Erythroblast (primary cell): ENCODE results near the gene ACSF3.
A peak's percentile ranks its signal among the peaks of the same experiment; 100 is the strongest.

Experiments
- DNase-seq, 2 experiments: peaks; one replicate each; lab custom pipeline; 2025; lab: John Stamatoyannopoulos, UW
- GATA1 ChIP-seq: IDR thresholded peaks from 2 replicates; pipeline ENCODE4 v1.6.1; 2011; ENCODE audit warnings: low read depth, mild to moderate bottlenecking, control low read depth, low read length, moderate library complexity
- POLR2A ChIP-seq: IDR thresholded peaks from 2 replicates; pipeline ENCODE4 v1.6.1; 2011; ENCODE audit warnings: mild to moderate bottlenecking, low read length

Gene ACSF3

GRCh38 chr16:89098767-89099430 is 5.2 kb downstream of the ACSF3 start:
- TF ChIP-seq GATA1 (no peak), POLR2A (no peak)

GRCh38 chr16:89099905-89100304 is 6.3 kb downstream of the ACSF3 start:
- peak; percentile 22 to 30 for DNase-seq
- TF ChIP-seq POLR2A, result no peak
- TF ChIP-seq GATA1, result no peak

More at GRCh38 chr16:89098767-89099430, 5.2 kb downstream of the ACSF3 start:
- DNase-seq, result no peak

GRCh38 chr16:89100601-89101302 is 7.1 kb downstream of the ACSF3 start:
- TF ChIP-seq POLR2A (no peak), GATA1 (no peak)

GRCh38 chr16:89101303-89102040 is 7.8 kb downstream of the ACSF3 start:
- no peak for DNase-seq
- TF ChIP-seq GATA1 (no peak), POLR2A (no peak)

More at GRCh38 chr16:89100601-89101302, 7.1 kb downstream of the ACSF3 start:
- DNase-seq, result no peak

- TF ChIP-seq GATA1, result no peak
- TF ChIP-seq POLR2A, result no peak
- no peak for DNase-seq
Measured at GRCh38 chr16:89102041-89102471, 8.4 kb downstream of the ACSF3 start.

GRCh38 chr16:89102481-89103073 is 8.9 kb downstream of the ACSF3 start:
- TF ChIP-seq GATA1, result no peak
- TF ChIP-seq POLR2A, result no peak
- no peak for DNase-seq

- DNase-seq, result no peak
- TF ChIP-seq GATA1, result no peak
- TF ChIP-seq POLR2A, result no peak
Measured at GRCh38 chr16:89103156-89103555, 9.5 kb downstream of the ACSF3 start.

DNA sequence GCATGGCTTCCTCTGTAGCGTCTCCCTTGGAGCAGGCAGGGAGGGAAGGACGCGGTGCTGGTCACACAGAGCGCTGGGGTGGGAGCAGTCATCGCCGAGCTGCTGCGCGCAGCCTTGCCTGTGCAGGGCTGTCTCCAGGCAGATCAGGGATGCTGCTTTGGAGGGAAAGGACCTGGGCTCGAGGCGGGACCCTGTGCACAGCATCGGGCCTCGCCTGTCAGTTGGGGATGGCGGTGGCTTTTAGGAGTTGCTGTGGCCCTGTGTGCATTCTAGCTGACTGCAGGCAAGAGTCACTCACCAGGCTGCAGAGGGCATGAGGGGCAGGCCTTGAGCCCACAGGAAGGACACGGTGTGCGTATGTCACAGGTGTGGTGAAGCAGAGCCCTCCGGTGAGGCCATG is 10.1 kb downstream of the ACSF3 start:
- DNase-seq, result no peak

GRCh38 chr16:89104303-89104702 is 10.7 kb downstream of the ACSF3 start:
- TF ChIP-seq GATA1, result no peak
- no peak for TF ChIP-seq POLR2A
- DNase-seq, result no peak

More for the DNA sequence above, 10.1 kb downstream of the ACSF3 start:
- TF ChIP-seq GATA1, result no peak
- TF ChIP-seq POLR2A, result no peak

DNA sequence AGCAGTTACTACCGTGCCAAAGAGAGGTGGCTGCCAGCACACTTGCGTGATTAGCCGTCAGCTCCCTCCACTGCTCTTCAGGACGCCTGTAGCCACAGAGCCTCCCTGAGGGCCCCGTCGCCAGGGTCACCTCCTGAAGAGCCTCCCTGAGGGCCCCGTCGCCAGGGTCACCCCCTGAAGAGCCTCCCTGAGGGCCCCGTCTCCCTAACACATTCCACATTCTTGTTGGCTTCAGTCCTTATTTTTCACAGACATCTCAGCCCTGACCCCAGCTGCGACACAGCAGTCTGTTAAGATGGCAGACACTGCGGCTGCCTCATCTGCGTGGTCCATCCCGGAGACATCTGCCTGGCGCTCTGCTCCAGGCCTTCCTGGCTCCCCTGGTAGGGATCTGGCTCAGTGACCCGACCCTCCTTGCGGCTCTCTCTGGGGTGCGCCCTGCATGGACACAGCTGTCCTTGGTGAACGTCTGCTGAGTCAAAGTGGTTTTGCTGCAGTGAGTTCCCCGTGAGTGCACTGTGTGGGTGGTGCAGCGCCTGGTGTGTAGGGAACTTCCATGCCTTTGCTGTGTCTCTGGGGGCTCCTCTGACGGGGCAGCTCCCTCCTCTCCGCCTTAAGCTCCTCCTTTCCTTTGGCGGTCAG is 11.4 kb downstream of the ACSF3 start:
- no peak for DNase-seq
- TF ChIP-seq POLR2A (no peak), GATA1 (no peak)

GRCh38 chr16:89105599-89106151 is 12.0 kb downstream of the ACSF3 start:
- no peak for DNase-seq
- TF ChIP-seq POLR2A (no peak), GATA1 (no peak)

- TF ChIP-seq GATA1 (no peak), POLR2A (no peak)
- no peak for DNase-seq
Measured at GRCh38 chr16:89106533-89107202, 13.0 kb downstream of the ACSF3 start.
